KMS-11 (cell line): Measurements from ENCODE around the gene WIPF3.
A peak's percentile ranks its signal among the peaks of the same experiment; 100 is the strongest.

Experiments used
- H2AFZ ChIP-seq: fragments of 200-600 bp; sonication (generic); 2 replicates; pipeline ENCODE4 v1.6.1; 2016; ENCODE audit warnings: antibody characterized with exemption, mixed run types, low read depth
- H3K27ac ChIP-seq: fragments of 200-600 bp; sonication (generic); 2 replicates; pipeline ENCODE4 v1.6.1; 2016; ENCODE audit warnings: mild to moderate bottlenecking, mixed run types
- H3K27me3 ChIP-seq: fragments of 200-600 bp; sonication (generic); 2 replicates; pipeline ENCODE4 v1.6.1; 2017; ENCODE audit warnings: mild to moderate bottlenecking, low read depth, mixed run types, moderate library complexity; ENCODE audit not compliant: insufficient read depth
- H3K36me3 ChIP-seq: fragments of 200-600 bp; sonication (generic); 2 replicates; pipeline ENCODE4 v1.6.1; 2017; ENCODE audit warnings: mild to moderate bottlenecking, mixed run types; ENCODE audit not compliant: insufficient read depth
- H3K4me1 ChIP-seq: fragments of 200-600 bp; sonication (generic); 2 replicates; pipeline ENCODE4 v1.6.1; 2016; ENCODE audit warnings: mild to moderate bottlenecking, low read depth, mixed run types; ENCODE audit not compliant: poor library complexity, severe bottlenecking
- H3K4me2 ChIP-seq: fragments of 200-600 bp; sonication (generic); 2 replicates; pipeline ENCODE4 v1.7.0; 2016; ENCODE audit warnings: mild to moderate bottlenecking, mixed run types
- H3K4me3 ChIP-seq: fragments of 200-600 bp; sonication (generic); IDR thresholded peaks from 2 replicates; pipeline ENCODE4 v1.6.1; 2017; ENCODE audit warnings: low read depth, low read length, mixed read lengths; ENCODE audit not compliant: insufficient read depth
- H3K79me2 ChIP-seq: fragments of 200-600 bp; sonication (generic); 2 replicates; pipeline ENCODE4 v1.6.1; 2016; ENCODE audit warnings: low read depth, mixed run types; ENCODE audit not compliant: insufficient read depth
- H3K9ac ChIP-seq: fragments of 200-600 bp; sonication (generic); 2 replicates; pipeline ENCODE4 v1.6.1; 2016; ENCODE audit warnings: mild to moderate bottlenecking, mixed run types
- H4K20me1 ChIP-seq: fragments of 200-600 bp; sonication (generic); 2 replicates; pipeline ENCODE4 v1.6.1; 2016; ENCODE audit warnings: mild to moderate bottlenecking, mixed run types; ENCODE audit not compliant: insufficient read depth
- CTCF ChIP-seq: fragments of 200-600 bp; sonication (generic); conservative IDR thresholded peaks from 2 replicates; pipeline ENCODE4 v1.6.1; 2017; ENCODE audit warnings: low read depth, mild to moderate bottlenecking, antibody characterized with exemption, low read length, moderate library complexity, mixed read lengths

Gene WIPF3

GRCh38 chr7:29815181-29816105 is 9.1 kb downstream of the WIPF3 start:
- no peaks in the 10 kb centered on the region for H3K4me1 ChIP-seq
- no peak overlapping the region for H3K4me3 ChIP-seq
- H3K4me2 ChIP-seq, result no peak overlapping the region
- H3K9ac ChIP-seq, result no peak overlapping the region
- peaks cover 2% of the 10 kb centered on the region; the same call in 1 of the 2 replicates for H3K27me3 ChIP-seq
- no peak for TF ChIP-seq CTCF
- H3K36me3 ChIP-seq, result no peaks in the 10 kb centered on the region
- no peaks in the 10 kb centered on the region for H4K20me1 ChIP-seq
- H2AFZ ChIP-seq, result no peak overlapping the region
- H3K79me2 ChIP-seq, result no peaks in the 10 kb centered on the region
- H3K27ac ChIP-seq, result no peak overlapping the region

- Histone ChIP-seq H3K79me2 (no peaks in the 10 kb centered on the region), H3K4me2 (no peak overlapping the region), H3K27ac (no peak overlapping the region), H3K4me3 (no peak overlapping the region), H4K20me1 (no peaks in the 10 kb centered on the region), H2AFZ (no peak overlapping the region), H3K4me1 (no peaks in the 10 kb centered on the region), H3K9ac (no peak overlapping the region), H3K27me3 (no peaks in the 10 kb centered on the region), H3K36me3 (no peaks in the 10 kb centered on the region)
- TF ChIP-seq CTCF, result no peak
Measured at GRCh38 chr7:29818308-29818707, 12.0 kb downstream of the WIPF3 start.

GRCh38 chr7:29825775-29826529 is 19.6 kb downstream of the WIPF3 start:
- Histone ChIP-seq H4K20me1 (no peaks in the 10 kb centered on the region), H2AFZ (peak overlapping the region; percentile 87), H3K4me2 (peak overlapping the region; percentile 58), H3K27me3 (no peaks in the 10 kb centered on the region), H3K79me2 (no peaks in the 10 kb centered on the region), H3K9ac (peak overlapping the region; percentile 30; the same call in 1 of the 2 replicates), H3K27ac (peak overlapping the region; percentile 32), H3K36me3 (no peaks in the 10 kb centered on the region), H3K4me3 (no peak overlapping the region), H3K4me1 (peaks cover 16% of the 10 kb centered on the region)
- no peak for TF ChIP-seq CTCF

- no peak overlapping the region for H3K9ac ChIP-seq
- H3K27me3 ChIP-seq, result no peaks in the 10 kb centered on the region
- H2AFZ ChIP-seq, result peak overlapping the region; percentile 87
- no peak overlapping the region for H3K4me3 ChIP-seq
- H3K4me1 ChIP-seq, result peaks cover 16% of the 10 kb centered on the region
- no peaks in the 10 kb centered on the region for H3K79me2 ChIP-seq
- H4K20me1 ChIP-seq, result no peaks in the 10 kb centered on the region
- peak overlapping the region; percentile 32; the same call in 1 of the 2 replicates for H3K27ac ChIP-seq
- no peaks in the 10 kb centered on the region for H3K36me3 ChIP-seq
- peak overlapping the region; percentile 58 for H3K4me2 ChIP-seq
- no peak for TF ChIP-seq CTCF
Measured at GRCh38 chr7:29826530-29826822, 20.2 kb downstream of the WIPF3 start.
